Nephron (organoid): ENCODE results near the gene FAM120C.

Experiments
- H3K27ac Mint-ChIP-seq, 3 experiments: 2 replicates each; pipeline ENCODE4 v1.8.0; 2020; ENCODE audit warnings: mixed read lengths in 3 of 3, mild to moderate bottlenecking in 2 of 3, moderate library complexity in 1 of 3
- H3K27me3 Mint-ChIP-seq: 2 replicates; pipeline ENCODE4 v1.8.0; 2021; ENCODE audit warnings: low read depth, mild to moderate bottlenecking, moderate library complexity, mixed read lengths
- H3K36me3 Mint-ChIP-seq: 2 replicates; pipeline ENCODE4 v1.8.0; 2020; ENCODE audit warnings: low read depth, mixed read lengths
- H3K4me1 Mint-ChIP-seq: 2 replicates; pipeline ENCODE4 v1.8.0; 2020; ENCODE audit warnings: mixed read lengths
- H3K4me3 Mint-ChIP-seq, 3 experiments: 2 replicates each; pipeline ENCODE4 v1.8.0; 2020; ENCODE audit warnings: mild to moderate bottlenecking in 3 of 3, mixed read lengths in 3 of 3, moderate library complexity in 2 of 3
- H3K9me3 Mint-ChIP-seq: 2 replicates; pipeline ENCODE4 v1.8.0; 2020; ENCODE audit warnings: mixed read lengths
- TF ChIP-seq, protein P1 (sequence below), 3 experiments: fragments of 200-600 bp; sonication (generic); IDR thresholded peaks; one replicate each; pipeline ENCODE4 v1.5.0; 2021; ENCODE audit warnings: antibody characterized with exemption in 3 of 3; ENCODE audit not compliant: unreplicated experiment in 3 of 3

FAM120C gene

DNA sequence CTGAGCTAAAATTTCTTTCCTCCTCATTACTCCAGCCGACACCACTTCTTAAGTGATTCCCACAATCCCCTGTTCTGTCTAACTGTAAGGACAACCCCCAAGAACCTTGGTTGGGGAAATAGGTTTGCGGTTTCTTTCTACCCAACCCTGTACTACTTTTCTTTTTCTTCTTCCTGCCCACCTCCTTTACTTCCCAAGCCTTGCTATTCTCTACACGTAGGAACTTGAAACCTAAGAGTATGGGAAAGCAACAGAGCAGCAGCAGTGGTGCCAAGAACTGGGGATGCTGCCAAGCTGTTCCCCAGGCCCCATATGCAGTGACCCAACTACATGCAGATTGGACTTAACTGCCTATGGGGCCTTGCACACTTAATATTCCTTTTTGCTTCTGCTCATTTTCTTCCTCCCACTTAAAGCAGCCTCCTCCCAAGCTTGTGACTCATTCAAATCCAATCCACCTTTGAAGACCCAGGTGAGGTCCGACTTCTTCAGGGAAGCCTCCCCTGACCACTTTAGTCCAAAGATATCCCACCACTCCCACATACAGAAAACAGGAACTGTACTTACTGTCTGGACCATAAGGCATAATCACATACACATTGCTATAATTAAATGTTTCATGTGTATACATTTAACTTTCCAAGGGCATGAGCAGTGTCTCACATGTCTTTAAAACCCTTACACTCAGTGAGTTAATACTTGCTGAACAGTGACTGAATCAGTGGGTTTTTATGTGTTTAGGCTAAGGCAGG, 1.7 kb downstream of the FAM120C start:
- H3K27me3 Mint-ChIP-seq: no peaks in the 10 kb centered on the region
- H3K36me3 Mint-ChIP-seq: peaks cover 13% of the 10 kb centered on the region
- peak overlapping the region; percentile 79 to 88 (median 86) for H3K4me3 Mint-ChIP-seq
- peak overlapping the region; percentile 14 to 79 (median 71) for H3K27ac Mint-ChIP-seq
- peaks cover 5% of the 10 kb centered on the region for H3K9me3 Mint-ChIP-seq
- TF ChIP-seq, protein P1, sequence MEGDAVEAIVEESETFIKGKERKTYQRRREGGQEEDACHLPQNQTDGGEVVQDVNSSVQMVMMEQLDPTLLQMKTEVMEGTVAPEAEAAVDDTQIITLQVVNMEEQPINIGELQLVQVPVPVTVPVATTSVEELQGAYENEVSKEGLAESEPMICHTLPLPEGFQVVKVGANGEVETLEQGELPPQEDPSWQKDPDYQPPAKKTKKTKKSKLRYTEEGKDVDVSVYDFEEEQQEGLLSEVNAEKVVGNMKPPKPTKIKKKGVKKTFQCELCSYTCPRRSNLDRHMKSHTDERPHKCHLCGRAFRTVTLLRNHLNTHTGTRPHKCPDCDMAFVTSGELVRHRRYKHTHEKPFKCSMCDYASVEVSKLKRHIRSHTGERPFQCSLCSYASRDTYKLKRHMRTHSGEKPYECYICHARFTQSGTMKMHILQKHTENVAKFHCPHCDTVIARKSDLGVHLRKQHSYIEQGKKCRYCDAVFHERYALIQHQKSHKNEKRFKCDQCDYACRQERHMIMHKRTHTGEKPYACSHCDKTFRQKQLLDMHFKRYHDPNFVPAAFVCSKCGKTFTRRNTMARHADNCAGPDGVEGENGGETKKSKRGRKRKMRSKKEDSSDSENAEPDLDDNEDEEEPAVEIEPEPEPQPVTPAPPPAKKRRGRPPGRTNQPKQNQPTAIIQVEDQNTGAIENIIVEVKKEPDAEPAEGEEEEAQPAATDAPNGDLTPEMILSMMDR (IDR thresholded peaks at IDR 0.05; ENCODE audit: unreplicated experiment in 3 of 3): no peak
- peaks cover 38% of the 10 kb centered on the region for H3K4me1 Mint-ChIP-seq

DNA sequence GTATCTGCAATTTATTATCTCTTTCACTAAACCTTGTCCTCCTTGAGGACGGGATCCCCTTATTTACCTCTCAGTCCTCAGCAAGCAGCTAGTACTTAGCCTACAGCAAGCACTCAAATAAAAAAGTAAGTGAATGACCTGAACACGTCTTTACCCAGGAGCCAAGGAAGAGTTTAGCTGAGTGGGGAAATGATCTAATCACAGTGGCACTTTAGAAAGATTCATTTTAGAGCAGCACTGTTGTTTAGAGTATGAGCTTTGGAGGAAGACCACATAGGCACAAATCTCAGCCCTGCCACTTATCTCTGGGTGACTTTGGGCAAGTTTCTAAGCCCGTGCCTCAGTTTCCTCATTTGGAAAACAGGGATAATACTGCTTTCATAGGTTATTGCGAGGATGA, 2.7 kb downstream of the FAM120C start:
- peak overlapping the region; percentile 79 to 88 (median 86) for H3K4me3 Mint-ChIP-seq
- H3K27ac Mint-ChIP-seq: peak overlapping the region in 1 of 3 experiments; percentile 11
- peaks cover 38% of the 10 kb centered on the region for H3K4me1 Mint-ChIP-seq
- no peaks in the 10 kb centered on the region for H3K27me3 Mint-ChIP-seq
- TF ChIP-seq, protein P1 (IDR thresholded peaks at IDR 0.05; ENCODE audit: unreplicated experiment in 3 of 3): no peak
- H3K9me3 Mint-ChIP-seq: peaks cover 5% of the 10 kb centered on the region
- peaks cover 13% of the 10 kb centered on the region for H3K36me3 Mint-ChIP-seq

- Mint-ChIP-seq H3K4me3 (peak overlapping the region in 1 of 3 experiments; percentile 32), H3K27ac (no peak overlapping the region), H3K36me3 (peaks cover 24% of the 10 kb centered on the region), H3K27me3 (no peaks in the 10 kb centered on the region), H3K4me1 (peaks cover 33% of the 10 kb centered on the region), H3K9me3 (peaks cover 5% of the 10 kb centered on the region)
- TF ChIP-seq, protein P1 (IDR thresholded peaks at IDR 0.05; ENCODE audit: unreplicated experiment in 3 of 3): no peak
These were observed 4.7 kb downstream of the FAM120C start for GRCh38 chrX:54178100-54178940.

GRCh38 chrX:54177306-54177705, 5.7 kb downstream of the FAM120C start:
- Mint-ChIP-seq H3K27me3 (no peaks in the 10 kb centered on the region), H3K27ac (no peak overlapping the region), H3K4me3 (no peak overlapping the region), H3K4me1 (peaks cover 33% of the 10 kb centered on the region), H3K9me3 (peaks cover 5% of the 10 kb centered on the region), H3K36me3 (peaks cover 29% of the 10 kb centered on the region)
- TF ChIP-seq, protein P1 (IDR thresholded peaks at IDR 0.05; ENCODE audit: unreplicated experiment in 3 of 3): no peak

DNA sequence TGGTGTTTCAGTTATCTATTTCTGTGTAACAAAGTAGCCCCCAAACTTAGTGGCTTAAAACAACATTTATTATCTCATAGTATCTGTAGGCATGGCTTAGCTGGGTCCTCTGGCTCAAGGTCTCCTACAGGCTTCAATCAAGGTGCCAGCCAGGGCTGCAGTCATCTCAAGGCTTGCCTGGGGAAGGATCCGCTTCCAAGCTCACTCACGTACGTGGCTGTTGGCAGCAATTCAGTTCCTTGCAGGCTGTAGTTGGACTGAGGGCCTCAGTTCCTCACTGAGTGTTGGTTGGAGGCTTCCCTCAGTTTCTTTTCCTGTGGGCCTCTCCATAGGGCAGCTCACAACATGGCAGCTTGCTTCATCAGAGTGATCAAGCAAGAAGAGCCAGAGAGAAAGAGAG, 9.3 kb downstream of the FAM120C start:
- no peaks in the 10 kb centered on the region for H3K9me3 Mint-ChIP-seq
- TF ChIP-seq, protein P1 (IDR thresholded peaks at IDR 0.05; ENCODE audit: unreplicated experiment in 3 of 3): no peak
- no peak overlapping the region for H3K27ac Mint-ChIP-seq
- H3K27me3 Mint-ChIP-seq: no peaks in the 10 kb centered on the region
- peaks cover 29% of the 10 kb centered on the region for H3K36me3 Mint-ChIP-seq
- H3K4me1 Mint-ChIP-seq: peaks cover 9% of the 10 kb centered on the region
- H3K4me3 Mint-ChIP-seq: no peak overlapping the region
